ENCODE measurements around the gene CBX5.

GRCh38 chr12:54300225-54300731 is 20.4 kb upstream of the CBX5 start:
- TF ChIP-seq ELK1 (IDR thresholded peaks at IDR 0.05; ENCODE audit: low read depth, low read length) (no peak), CTCF (IDR thresholded peaks at IDR 0.05 in 2 of 3, conservative IDR thresholded peaks at IDR 0.05 in 1 of 3; ENCODE audit: control insufficient read depth in 2 of 3, extremely low read depth in 1 of 3, insufficient read depth in 1 of 3, low read depth in 3 of 3, low read length in 3 of 3) (no peak), FOXM1 (IDR thresholded peaks at IDR 0.05; ENCODE audit: low read depth, low read length) (no peak), SUZ12 (IDR thresholded peaks at IDR 0.05; ENCODE audit: unreplicated experiment) (no peak), HDGF (IDR thresholded peaks at IDR 0.05) (no peak), YY1 (IDR thresholded peaks at IDR 0.05; ENCODE audit: low read depth, low read length) (no peak), JUND (IDR thresholded peaks at IDR 0.05; ENCODE audit: low read depth, low read length) (no peak), BRCA1 (IDR thresholded peaks at IDR 0.05; ENCODE audit: low read depth, low read length) (no peak), TAF1 (IDR thresholded peaks at IDR 0.05; ENCODE audit: borderline replicate concordance, low read depth, low read length) (no peak)

All from GM12878 (cell line).